Activated CD4-positive, alpha-beta memory T cell treated with anti-CD3 and anti-CD28 coated beads for 36 hours (primary cell): Measurements from ENCODE around the gene NSMCE1. TPM values are rescaled to one million over a fixed set of nuclear protein-coding genes. Genes with fewer than 3 reads are reported as not detected.

Source experiments
- CTCF ChIA-PET: fragments of 350-600 bp; sonication (Branson Sonifier 250); formaldehyde crosslinking; loops from one replicate; lab custom pipeline; 2021; ENCODE audit warnings: antibody characterized with exemption, inconsistent platforms; lab: Charles Lee
- POLR2A ChIA-PET: fragments of 350-600 bp; sonication (Branson Sonifier 250); formaldehyde crosslinking; loops from one replicate; lab custom pipeline; 2021; ENCODE audit warnings: antibody characterized with exemption; lab: Charles Lee
- DNase-seq: peaks from one replicate; pipeline ENCODE4 v3.0.0-alpha.2; 2020
- H3K27ac Mint-ChIP-seq: one replicate; pipeline ENCODE4 v1.8.0; 2021; ENCODE audit warnings: mixed read lengths
- H3K27me3 Mint-ChIP-seq: one replicate; pipeline ENCODE4 v1.8.0; 2021; ENCODE audit warnings: mixed read lengths
- H3K36me3 Mint-ChIP-seq: one replicate; pipeline ENCODE4 v1.8.0; 2021; ENCODE audit warnings: mixed read lengths
- H3K4me1 Mint-ChIP-seq: one replicate; pipeline ENCODE4 v1.8.0; 2021; ENCODE audit warnings: low read depth, mixed read lengths
- H3K4me3 Mint-ChIP-seq: one replicate; pipeline ENCODE4 v1.8.0; 2021; ENCODE audit warnings: mild to moderate bottlenecking, mixed read lengths
- H3K9me3 Mint-ChIP-seq: one replicate; pipeline ENCODE4 v1.8.0; 2021; ENCODE audit warnings: mixed read lengths
- intact Hi-C: fragments of 100-400 bp; cut with micrococcal nuclease; formaldehyde crosslinking; loops from one replicate; pipeline ENCODE4 v1.15.1; 2023
- total RNA-seq, 2 experiments: library from RNA; stranded (reverse); gene quantifications; one replicate each; pipeline ENCODE4 v1.2.3, GENCODE V29; 2021

NSMCE1 gene
- total RNA-seq, 2 experiments from 2014 or later: 120 to 121 TPM

- no peak for DNase-seq
- peaks cover 3% of the 10 kb centered on the region for H3K9me3 Mint-ChIP-seq
- no peak overlapping the region for H3K4me3 Mint-ChIP-seq
- no peaks in the 10 kb centered on the region for H3K36me3 Mint-ChIP-seq
- H3K4me1 Mint-ChIP-seq: peaks cover 4% of the 10 kb centered on the region
- no peaks in the 10 kb centered on the region for H3K27me3 Mint-ChIP-seq
- POLR2A ChIA-PET: no interaction called here
- no peak overlapping the region for H3K27ac Mint-ChIP-seq
- intact Hi-C loops: no loop called here
- CTCF ChIA-PET: no interaction called here
These were observed 82.8 kb downstream of the NSMCE1 start for GRCh38 chr16:27185776-27186130.

GRCh38 chr16:27182906-27183405 is 85.6 kb downstream of the NSMCE1 start:
- Mint-ChIP-seq H3K36me3 (no peaks in the 10 kb centered on the region), H3K27me3 (no peaks in the 10 kb centered on the region), H3K4me1 (peaks cover 20% of the 10 kb centered on the region), H3K4me3 (no peak overlapping the region), H3K9me3 (peaks cover 3% of the 10 kb centered on the region), H3K27ac (no peak overlapping the region)
- ChIA-PET POLR2A (no interaction called here), CTCF (no interaction called here)
- no peak for DNase-seq
- intact Hi-C loops: no loop called here

- intact Hi-C loops: no loop called here
- DNase-seq: no peak
- H3K27me3 Mint-ChIP-seq: no peaks in the 10 kb centered on the region
- no peaks in the 10 kb centered on the region for H3K36me3 Mint-ChIP-seq
- H3K9me3 Mint-ChIP-seq: peaks cover 3% of the 10 kb centered on the region
- ChIA-PET CTCF (interaction anchor here (0.6 to 5.1 kb wide), 9 partner anchors 11 to 256 kb away, joined by 3 to 73 read pairs (median 9); partner anchors contain the start of gene KDM8), POLR2A (no interaction called here)
- H3K4me1 Mint-ChIP-seq: peaks cover 31% of the 10 kb centered on the region
- no peak overlapping the region for H3K4me3 Mint-ChIP-seq
- no peak overlapping the region for H3K27ac Mint-ChIP-seq
These were observed 87.4 kb downstream of the NSMCE1 start for GRCh38 chr16:27181019-27181790.

- H3K4me1 Mint-ChIP-seq: peaks cover 36% of the 10 kb centered on the region
- DNase-seq: peak; percentile 94
- H3K36me3 Mint-ChIP-seq: no peaks in the 10 kb centered on the region
- peak overlapping the region; percentile 39 for H3K4me3 Mint-ChIP-seq
- peaks cover 3% of the 10 kb centered on the region for H3K9me3 Mint-ChIP-seq
- H3K27ac Mint-ChIP-seq: peak overlapping the region; percentile 48
- ChIA-PET POLR2A (interaction anchor here (0.6 to 1.7 kb wide), 7 partner anchors 10 to 1307 kb away, joined by 3 to 6 read pairs (median 3); partner anchors contain the start of genes KDM8 and NSMCE1), CTCF (interaction anchor here (0.8 to 5.1 kb wide), 45 partner anchors 8 to 277 kb away, joined by 3 to 73 read pairs (median 5); partner anchors contain the start of gene KDM8)
- intact Hi-C loops: loop anchor here (1.0 to 2.0 kb wide), 6 partner anchors 20 to 277 kb away; partner anchors contain the start of gene KDM8
- H3K27me3 Mint-ChIP-seq: no peaks in the 10 kb centered on the region
These were observed 89.0 kb downstream of the NSMCE1 start for GRCh38 chr16:27179500-27180072.

GRCh38 chr16:27177031-27177774 is 91.4 kb downstream of the NSMCE1 start:
- ChIA-PET POLR2A (no interaction called here), CTCF (interaction anchor here (0.6 to 5.1 kb wide), 8 partner anchors 21 to 190 kb away, joined by 3 to 73 read pairs (median 12); partner anchors contain the start of gene KDM8)
- intact Hi-C loops: no loop called here
- H3K4me3 Mint-ChIP-seq: no peak overlapping the region
- peaks cover 3% of the 10 kb centered on the region for H3K9me3 Mint-ChIP-seq
- DNase-seq: peak; percentile 69
- no peaks in the 10 kb centered on the region for H3K27me3 Mint-ChIP-seq
- H3K36me3 Mint-ChIP-seq: no peaks in the 10 kb centered on the region
- peaks cover 55% of the 10 kb centered on the region for H3K4me1 Mint-ChIP-seq
- peak overlapping the region; percentile 91 for H3K27ac Mint-ChIP-seq

GRCh38 chr16:27175888-27176287 is 92.7 kb downstream of the NSMCE1 start:
- H3K9me3 Mint-ChIP-seq: peaks cover 11% of the 10 kb centered on the region
- DNase-seq: no peak
- ChIA-PET CTCF (interaction anchor here (1.5 to 2.2 kb wide), 3 partner anchors 20 to 192 kb away, joined by 3 to 5 read pairs (median 4); no protein-coding TSS in a partner anchor), POLR2A (no interaction called here)
- H3K4me3 Mint-ChIP-seq: no peak overlapping the region
- no peaks in the 10 kb centered on the region for H3K27me3 Mint-ChIP-seq
- intact Hi-C loops: no loop called here
- peaks cover 64% of the 10 kb centered on the region for H3K4me1 Mint-ChIP-seq
- peak overlapping the region; percentile 91 for H3K27ac Mint-ChIP-seq
- peaks cover 5% of the 10 kb centered on the region for H3K36me3 Mint-ChIP-seq

Other genes starting within 250 kb of the NSMCE1 start
- not detected for gene C16orf82, start 201.8 kb downstream of the NSMCE1 start, total RNA-seq
- 1 to 10 TPM; 8.7 to 9.7 TPM for gene KDM8, start 65.2 kb downstream of the NSMCE1 start, total RNA-seq
- 100 to 1,000 TPM; 146 to 153 TPM for gene IL4R, start 45.2 kb upstream of the NSMCE1 start, total RNA-seq
- gene IL21R, start 133.4 kb upstream of the NSMCE1 start, total RNA-seq: 10 to 100 TPM; 55.0 to 55.9 TPM